HG03045 (cell line): ENCODE data around the gene BCL7A.
A peak's percentile ranks its signal among the peaks of the same experiment; 100 is the strongest.

Experiments used
- ATAC-seq: cut with Tn5 transposase; IDR thresholded peaks from one replicate; pipeline ENCODE4 v1.9.1; 2021; ENCODE audit warnings: mild to moderate bottlenecking, moderate library complexity; ENCODE audit not compliant: unreplicated experiment

BCL7A gene

GRCh38 chr12:121996945-121997612 is 24.6 kb upstream of the BCL7A start:
- ATAC-seq, result no peak

GRCh38 chr12:122001466-122002209 is 20.0 kb upstream of the BCL7A start:
- ATAC-seq, result no peak

GRCh38 chr12:122003651-122004611 is 17.8 kb upstream of the BCL7A start:
- ATAC-seq, result no peak

- ATAC-seq, result no peak
These were observed 17.0 kb upstream of the BCL7A start for GRCh38 chr12:122004633-122005071.

- no peak for ATAC-seq
These were observed 16.4 kb upstream of the BCL7A start for GRCh38 chr12:122005252-122005776.

- ATAC-seq, result no peak
These were observed 15.3 kb upstream of the BCL7A start for GRCh38 chr12:122006186-122006926.

- ATAC-seq, result no peak
These were observed 11.9 kb upstream of the BCL7A start for GRCh38 chr12:122009741-122010140.

- no peak for ATAC-seq
These were observed 9.5 kb upstream of the BCL7A start for GRCh38 chr12:122012184-122012583.

- ATAC-seq, result no peak
These were observed 8.5 kb upstream of the BCL7A start for GRCh38 chr12:122013136-122013535.

GRCh38 chr12:122013791-122014590 is 7.7 kb upstream of the BCL7A start:
- ATAC-seq, result no peak

- no peak for ATAC-seq
These were observed 6.9 kb upstream of the BCL7A start for GRCh38 chr12:122014781-122015180.

GRCh38 chr12:122018457-122018856 is 3.2 kb upstream of the BCL7A start:
- no peak for ATAC-seq

- ATAC-seq, result no peak
These were observed 2.7 kb upstream of the BCL7A start for GRCh38 chr12:122018937-122019336.

GRCh38 chr12:122020795-122021192 is 890 bp upstream of the BCL7A start:
- ATAC-seq, result no peak

GRCh38 chr12:122021193-122021821 is 377 bp upstream of the BCL7A start:
- no peak for ATAC-seq

GRCh38 chr12:122022393-122023338 is 982 bp downstream of the BCL7A start:
- peak; percentile 18 for ATAC-seq

GRCh38 chr12:122023339-122024131 is 1.9 kb downstream of the BCL7A start:
- ATAC-seq, result no peak
